ENCODE measurements around the gene PLSCR4.

PLSCR4 gene

DNA sequence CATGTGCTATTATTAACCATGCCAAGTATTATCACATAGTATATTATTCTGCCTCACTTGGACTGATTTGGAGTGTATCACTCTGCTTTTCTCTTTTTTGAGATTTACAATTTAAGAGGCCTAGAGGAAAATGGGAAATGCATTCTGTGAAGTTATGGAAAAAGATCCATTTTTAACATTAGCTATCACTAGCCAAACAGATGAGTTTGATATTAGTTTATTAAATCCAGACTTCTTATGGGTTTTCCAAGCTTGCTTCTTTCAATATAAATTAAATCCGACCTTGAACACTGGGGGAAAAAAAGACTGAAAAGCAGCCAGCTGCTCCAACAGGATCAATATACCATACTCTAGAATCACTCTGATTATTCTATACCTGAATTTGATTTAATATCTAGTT is 59.9 kb downstream of the PLSCR4 start:
- ChIA-PET CTCF (interaction anchor here (0.6 to 5.1 kb wide), 14 partner anchors 12 to 403 kb away, joined by 3 to 80 read pairs (median 10); partner anchors contain the start of gene PLOD2), POLR2A (interaction anchor here (0.7 to 1.0 kb wide), 2 partner anchors 13 to 135 kb away, joined by 3 to 7 read pairs; no protein-coding TSS in a partner anchor)
- no peak overlapping the region for H3K4me3 ChIP-seq (ENCODE audit: control insufficient read depth in 1 of 7, extremely low read depth in 1 of 7, insufficient read depth in 4 of 7, low read depth in 2 of 7, low read length in 6 of 7)
- no CpG with 5 or more reads among the region's 1 CpG for WGBS (ENCODE audit: insufficient coverage)
- H3K4me1 ChIP-seq (ENCODE audit: control extremely low read depth in 1 of 4, control insufficient read depth in 4 of 4, insufficient read depth in 4 of 4, low read length in 3 of 4) = no peaks in the 10 kb centered on the region
- no peaks in the 10 kb centered on the region for H3K9me3 ChIP-seq (ENCODE audit: control extremely low read depth in 1 of 5, control insufficient read depth in 4 of 5, insufficient read depth in 2 of 5, low read depth in 1 of 5, low read length in 4 of 5)
- peaks cover 0 to 9% (median 2%) of the 10 kb centered on the region in 4 experiments for H3K36me3 ChIP-seq (ENCODE audit: control insufficient read depth in 4 of 4, insufficient read depth in 4 of 4, low read length in 3 of 4)
- H3K27ac ChIP-seq (ENCODE audit: insufficient read depth in 1 of 2, low read depth in 1 of 2, low read length in 2 of 2, poor library complexity in 1 of 2, severe bottlenecking in 2 of 2) = no peak overlapping the region
- DNase-seq = no peak
- no peaks in the 10 kb centered on the region for H3K27me3 ChIP-seq (replicated peaks in 2 of 5; ENCODE audit: control insufficient read depth in 4 of 5, insufficient read depth in 5 of 5, low read length in 4 of 5)

DNA sequence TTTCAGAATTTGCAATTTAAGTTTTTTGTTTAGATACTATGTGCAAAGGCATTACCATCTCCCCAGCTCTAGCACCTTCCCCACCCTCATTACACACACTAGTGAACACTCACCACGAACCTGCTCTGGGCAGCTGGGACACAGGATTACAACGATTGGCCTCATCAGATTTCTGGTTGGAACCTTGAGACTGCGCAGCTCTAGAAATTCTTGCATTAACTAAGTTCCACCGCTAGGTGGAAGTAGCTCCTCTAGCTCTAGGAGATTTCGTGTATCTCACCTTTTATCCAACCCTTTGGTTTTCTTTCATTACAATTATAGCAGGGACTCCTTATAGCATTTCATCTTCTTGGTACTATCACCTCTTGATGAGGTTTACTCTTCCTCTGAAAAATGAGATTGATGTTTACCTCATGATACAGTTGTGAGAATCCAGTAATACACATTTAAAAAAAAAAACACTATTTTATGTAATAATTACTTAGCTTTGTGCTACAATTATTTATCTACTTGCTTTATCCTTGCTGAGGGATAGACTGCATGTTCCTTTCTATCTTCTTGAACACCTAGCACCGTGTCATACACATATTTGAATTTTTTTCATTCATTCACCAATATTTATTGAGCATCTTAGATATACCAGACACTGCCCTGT is 61.3 kb downstream of the PLSCR4 start:
- Histone ChIP-seq H3K27me3 (replicated peaks in 2 of 5; ENCODE audit: control insufficient read depth in 4 of 5, insufficient read depth in 5 of 5, low read length in 4 of 5) (no peaks in the 10 kb centered on the region), H3K27ac (ENCODE audit: insufficient read depth in 1 of 2, low read depth in 1 of 2, low read length in 2 of 2, poor library complexity in 1 of 2, severe bottlenecking in 2 of 2) (no peak overlapping the region), H3K9me3 (ENCODE audit: control extremely low read depth in 1 of 5, control insufficient read depth in 4 of 5, insufficient read depth in 2 of 5, low read depth in 1 of 5, low read length in 4 of 5) (no peaks in the 10 kb centered on the region), H3K36me3 (ENCODE audit: control insufficient read depth in 4 of 4, insufficient read depth in 4 of 4, low read length in 3 of 4) (peaks cover 0 to 4% (median 0%) of the 10 kb centered on the region in 4 experiments), H3K4me1 (ENCODE audit: control extremely low read depth in 1 of 4, control insufficient read depth in 4 of 4, insufficient read depth in 4 of 4, low read length in 3 of 4) (no peaks in the 10 kb centered on the region), H3K4me3 (ENCODE audit: control insufficient read depth in 1 of 7, extremely low read depth in 1 of 7, insufficient read depth in 4 of 7, low read depth in 2 of 7, low read length in 6 of 7) (no peak overlapping the region)
- ChIA-PET CTCF (interaction anchor here (0.6 to 5.1 kb wide), 28 partner anchors 8 to 413 kb away, joined by 3 to 80 read pairs (median 4); partner anchors contain the start of genes PLOD2 and PLSCR1), POLR2A (no interaction called here)
- WGBS (ENCODE audit: insufficient coverage) = 20% methylated on average over 6 of the region's 6 CpGs
- peak; percentile 46 to 70 (median 61) for DNase-seq

DNA sequence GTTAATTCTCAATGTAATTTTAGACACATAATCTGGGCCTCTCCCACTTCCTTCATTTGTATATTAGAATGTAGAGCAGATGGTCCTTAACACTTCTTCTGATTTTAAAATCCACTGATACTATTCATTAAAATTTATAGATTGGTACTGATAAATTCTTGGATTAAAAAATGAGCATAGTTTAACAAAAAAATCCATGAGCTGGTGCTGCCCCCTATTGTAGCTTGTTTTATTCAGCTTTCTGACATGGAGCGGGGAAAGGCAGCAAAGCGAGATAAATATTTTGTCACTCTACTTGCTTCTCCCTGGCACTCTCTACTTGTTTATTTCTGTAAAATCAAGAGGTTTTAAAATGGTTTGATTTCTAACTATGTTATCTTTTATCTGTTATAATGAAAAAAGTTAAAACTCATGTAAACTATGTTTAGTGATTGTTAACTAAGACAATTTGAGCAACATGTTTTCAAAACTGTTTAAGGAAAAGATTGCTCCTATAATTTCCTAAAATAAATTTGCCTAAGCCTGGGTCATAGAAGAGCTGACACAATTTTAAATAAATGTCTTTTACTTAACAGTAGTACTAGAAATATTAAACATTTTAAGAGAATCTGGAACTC is 63.5 kb downstream of the PLSCR4 start:
- WGBS (ENCODE audit: insufficient coverage) = no CpG with 5 or more reads among the region's 2 CpGs
- Histone ChIP-seq H3K36me3 (ENCODE audit: control insufficient read depth in 4 of 4, insufficient read depth in 4 of 4, low read length in 3 of 4) (no peaks in the 10 kb centered on the region), H3K4me3 (ENCODE audit: control insufficient read depth in 1 of 7, extremely low read depth in 1 of 7, insufficient read depth in 4 of 7, low read depth in 2 of 7, low read length in 6 of 7) (no peak overlapping the region), H3K9me3 (ENCODE audit: control extremely low read depth in 1 of 5, control insufficient read depth in 4 of 5, insufficient read depth in 2 of 5, low read depth in 1 of 5, low read length in 4 of 5) (no peaks in the 10 kb centered on the region), H3K4me1 (ENCODE audit: control extremely low read depth in 1 of 4, control insufficient read depth in 4 of 4, insufficient read depth in 4 of 4, low read length in 3 of 4) (no peaks in the 10 kb centered on the region), H3K27me3 (replicated peaks in 2 of 5; ENCODE audit: control insufficient read depth in 4 of 5, insufficient read depth in 5 of 5, low read length in 4 of 5) (no peaks in the 10 kb centered on the region), H3K27ac (ENCODE audit: insufficient read depth in 1 of 2, low read depth in 1 of 2, low read length in 2 of 2, poor library complexity in 1 of 2, severe bottlenecking in 2 of 2) (no peak overlapping the region)
- peak; percentile 27 to 56 (median 49) for DNase-seq
- CTCF ChIA-PET = interaction anchor here (0.8 to 5.1 kb wide), 17 partner anchors 9 to 390 kb away, joined by 3 to 80 read pairs (median 5); partner anchors contain the start of gene PLOD2
- POLR2A ChIA-PET = no interaction called here

DNA sequence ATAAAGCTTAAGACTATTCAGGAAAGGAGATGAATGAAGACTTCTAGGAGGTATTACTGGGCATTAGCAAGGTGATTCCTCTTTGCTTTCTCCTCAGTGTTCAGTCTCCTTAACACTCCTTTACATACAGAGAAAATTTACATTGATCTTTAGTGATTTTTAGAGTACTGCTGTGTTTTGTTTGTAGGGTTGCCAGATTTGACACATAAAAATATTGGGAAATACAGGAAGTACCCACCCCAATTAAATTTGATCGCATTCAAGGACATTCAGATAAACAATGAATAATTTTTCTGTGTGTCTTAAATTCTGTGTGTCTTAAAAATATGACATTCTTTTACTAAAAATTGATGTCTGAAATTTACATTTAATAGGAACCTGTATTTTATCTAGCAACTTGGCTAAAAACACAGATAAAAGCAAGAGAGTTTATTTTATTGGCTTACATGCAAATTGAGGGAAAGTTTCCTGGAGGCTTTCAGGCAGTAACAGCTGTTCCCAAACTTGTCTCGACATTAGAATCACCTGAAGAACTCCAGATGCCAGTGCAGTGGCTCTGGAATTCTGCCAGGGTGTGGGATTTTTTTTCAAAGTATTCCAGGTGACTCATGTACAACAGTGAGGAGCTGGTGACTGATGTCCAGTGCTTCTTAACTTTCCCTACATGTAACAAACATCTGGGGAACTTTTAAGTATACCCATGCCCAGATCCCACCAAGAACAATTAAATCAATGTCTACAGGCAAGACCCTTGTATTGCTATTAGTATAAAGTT is 66.5 kb downstream of the PLSCR4 start:
- ChIA-PET CTCF (interaction anchor here (0.6 to 2.8 kb wide), 7 partner anchors 14 to 394 kb away, joined by 3 to 21 read pairs (median 3); no protein-coding TSS in a partner anchor), POLR2A (no interaction called here)
- WGBS (ENCODE audit: insufficient coverage) = 67% methylated on average over 1 of the region's 2 CpGs

DNA sequence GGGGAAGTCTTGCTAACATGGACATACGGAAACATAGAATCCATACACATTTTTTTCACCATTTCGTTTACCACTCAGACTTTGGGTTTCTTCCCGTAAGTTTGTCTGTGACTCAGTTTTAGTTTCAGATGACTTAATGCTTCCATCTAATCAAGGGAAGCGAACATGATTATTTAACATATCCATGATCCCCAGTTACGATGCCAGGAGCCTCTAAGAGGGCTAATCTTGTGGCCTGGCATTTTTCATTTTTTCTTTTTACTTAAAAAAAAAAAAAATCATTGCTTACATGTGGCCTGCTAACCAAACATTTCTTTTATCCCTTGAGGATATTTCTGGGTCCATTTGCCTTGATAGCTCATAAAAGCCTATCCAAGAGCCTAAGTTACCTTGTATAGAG is 69.7 kb downstream of the PLSCR4 start:
- Histone ChIP-seq H3K4me3 (ENCODE audit: control insufficient read depth in 1 of 7, extremely low read depth in 1 of 7, insufficient read depth in 4 of 7, low read depth in 2 of 7, low read length in 6 of 7) (no peak overlapping the region), H3K9me3 (ENCODE audit: control extremely low read depth in 1 of 5, control insufficient read depth in 4 of 5, insufficient read depth in 2 of 5, low read depth in 1 of 5, low read length in 4 of 5) (peaks cover 0 to 1% (median 0%) of the 10 kb centered on the region in 5 experiments), H3K27ac (ENCODE audit: insufficient read depth in 1 of 2, low read depth in 1 of 2, low read length in 2 of 2, poor library complexity in 1 of 2, severe bottlenecking in 2 of 2) (no peak overlapping the region), H3K27me3 (replicated peaks in 2 of 5; ENCODE audit: control insufficient read depth in 4 of 5, insufficient read depth in 5 of 5, low read length in 4 of 5) (no peaks in the 10 kb centered on the region), H3K4me1 (ENCODE audit: control extremely low read depth in 1 of 4, control insufficient read depth in 4 of 4, insufficient read depth in 4 of 4, low read length in 3 of 4) (no peaks in the 10 kb centered on the region), H3K36me3 (ENCODE audit: control insufficient read depth in 4 of 4, insufficient read depth in 4 of 4, low read length in 3 of 4) (no peaks in the 10 kb centered on the region)
- 100% methylated on average over 4 of the region's 5 CpGs for WGBS (ENCODE audit: insufficient coverage)
- POLR2A ChIA-PET = no interaction called here
- no peak for DNase-seq
- CTCF ChIA-PET = interaction anchor here (0.8 kb wide), 1 partner anchor 116 kb away, joined by 3 read pairs; no protein-coding TSS in a partner anchor

More for the DNA sequence above, 66.5 kb downstream of the PLSCR4 start:
- H3K9me3 ChIP-seq (ENCODE audit: control extremely low read depth in 1 of 5, control insufficient read depth in 4 of 5, insufficient read depth in 2 of 5, low read depth in 1 of 5, low read length in 4 of 5) = peaks cover 0 to 1% (median 0%) of the 10 kb centered on the region in 5 experiments
- H3K27ac ChIP-seq (ENCODE audit: insufficient read depth in 1 of 2, low read depth in 1 of 2, low read length in 2 of 2, poor library complexity in 1 of 2, severe bottlenecking in 2 of 2) = no peak overlapping the region
- H3K4me3 ChIP-seq (ENCODE audit: control insufficient read depth in 1 of 7, extremely low read depth in 1 of 7, insufficient read depth in 4 of 7, low read depth in 2 of 7, low read length in 6 of 7) = no peak overlapping the region
- H3K4me1 ChIP-seq (ENCODE audit: control extremely low read depth in 1 of 4, control insufficient read depth in 4 of 4, insufficient read depth in 4 of 4, low read length in 3 of 4) = no peaks in the 10 kb centered on the region
- DNase-seq = no peak
- no peaks in the 10 kb centered on the region for H3K27me3 ChIP-seq (replicated peaks in 2 of 5; ENCODE audit: control insufficient read depth in 4 of 5, insufficient read depth in 5 of 5, low read length in 4 of 5)
- H3K36me3 ChIP-seq (ENCODE audit: control insufficient read depth in 4 of 4, insufficient read depth in 4 of 4, low read length in 3 of 4) = no peaks in the 10 kb centered on the region

DNA sequence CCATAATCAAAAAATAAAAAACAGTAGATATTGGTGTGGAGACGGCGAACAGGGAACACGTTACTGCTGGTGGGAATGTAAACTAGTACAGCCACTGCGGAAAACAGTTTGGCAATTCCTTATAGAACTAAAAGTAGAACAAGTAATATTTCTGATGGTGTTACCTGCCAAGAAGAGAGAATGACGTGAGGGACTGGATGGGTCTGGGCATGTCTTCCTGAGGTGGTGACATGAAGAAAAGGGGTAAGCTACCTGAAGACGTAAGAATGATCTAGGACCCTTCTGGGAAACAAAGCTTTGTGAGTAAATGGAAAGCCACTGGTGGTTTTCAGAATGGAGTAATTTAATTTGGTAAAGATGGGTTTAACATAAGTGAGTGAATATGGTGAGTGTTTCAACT is 70.5 kb downstream of the PLSCR4 start:
- Histone ChIP-seq H3K27ac (ENCODE audit: insufficient read depth in 1 of 2, low read depth in 1 of 2, low read length in 2 of 2, poor library complexity in 1 of 2, severe bottlenecking in 2 of 2) (no peak overlapping the region), H3K36me3 (ENCODE audit: control insufficient read depth in 4 of 4, insufficient read depth in 4 of 4, low read length in 3 of 4) (no peaks in the 10 kb centered on the region), H3K27me3 (replicated peaks in 2 of 5; ENCODE audit: control insufficient read depth in 4 of 5, insufficient read depth in 5 of 5, low read length in 4 of 5) (no peaks in the 10 kb centered on the region), H3K9me3 (ENCODE audit: control extremely low read depth in 1 of 5, control insufficient read depth in 4 of 5, insufficient read depth in 2 of 5, low read depth in 1 of 5, low read length in 4 of 5) (peaks cover 0 to 1% (median 0%) of the 10 kb centered on the region in 5 experiments), H3K4me3 (ENCODE audit: control insufficient read depth in 1 of 7, extremely low read depth in 1 of 7, insufficient read depth in 4 of 7, low read depth in 2 of 7, low read length in 6 of 7) (no peak overlapping the region), H3K4me1 (ENCODE audit: control extremely low read depth in 1 of 4, control insufficient read depth in 4 of 4, insufficient read depth in 4 of 4, low read length in 3 of 4) (no peaks in the 10 kb centered on the region)
- WGBS (ENCODE audit: insufficient coverage) = 98% methylated on average over 6 of the region's 6 CpGs
- DNase-seq = no peak
- POLR2A ChIA-PET = no interaction called here
- CTCF ChIA-PET = interaction anchor here (3.9 kb wide), 1 partner anchor 9 kb away, joined by 24 read pairs; no protein-coding TSS in a partner anchor

Measured in common myeloid progenitor, CD34-positive (primary cell).